Measurements from ENCODE around the gene GOSR2.
"Not testable (repeated sequence)": the region's sequence is repeated elsewhere in the genome, so short reads cannot be mapped to it uniquely, and the experiment has no call there.

Gene GOSR2

GRCh38 chr17:46930051-46930450 lies 7.1 kb downstream of the GOSR2 start:
- DNase-seq (ENCODE audit: low read depth): no peak

- no peak for DNase-seq (ENCODE audit: low read depth)
These were observed 8.6 kb downstream of the GOSR2 start for GRCh38 chr17:46931596-46931995.

GRCh38 chr17:46935658-46936266 lies 12.8 kb downstream of the GOSR2 start:
- no peak for DNase-seq (ENCODE audit: low read depth)

GRCh38 chr17:46940692-46941404 lies 17.9 kb downstream of the GOSR2 start:
- peak; percentile 57 for DNase-seq (ENCODE audit: low read depth)

- DNase-seq (ENCODE audit: low read depth): peak; percentile 30
These were observed 19.7 kb downstream of the GOSR2 start for GRCh38 chr17:46942441-46943217.

- DNase-seq (ENCODE audit: low read depth): no peak
These were observed 20.2 kb downstream of the GOSR2 start for GRCh38 chr17:46943218-46943500.

GRCh38 chr17:46943501-46944393 lies 20.8 kb downstream of the GOSR2 start:
- DNase-seq (ENCODE audit: low read depth): no peak

GRCh38 chr17:46944931-46945330 lies 22.0 kb downstream of the GOSR2 start:
- no peak for DNase-seq (ENCODE audit: low read depth)

- no peak for DNase-seq (ENCODE audit: low read depth)
These were observed 24.3 kb downstream of the GOSR2 start for GRCh38 chr17:46947216-46947615.

GRCh38 chr17:46948544-46948943 lies 25.6 kb downstream of the GOSR2 start:
- DNase-seq (ENCODE audit: low read depth): no peak

GRCh38 chr17:46949291-46950174 lies 26.6 kb downstream of the GOSR2 start:
- DNase-seq (ENCODE audit: low read depth): no peak

- no peak for DNase-seq (ENCODE audit: low read depth)
These were observed 27.5 kb downstream of the GOSR2 start for GRCh38 chr17:46950342-46950996.

GRCh38 chr17:46950997-46951621 lies 28.1 kb downstream of the GOSR2 start:
- DNase-seq (ENCODE audit: low read depth): no peak

- no peak for DNase-seq (ENCODE audit: low read depth)
These were observed 28.7 kb downstream of the GOSR2 start for GRCh38 chr17:46951706-46952105.

GRCh38 chr17:46952115-46952514 lies 29.2 kb downstream of the GOSR2 start:
- no peak for DNase-seq (ENCODE audit: low read depth)

- not testable (repeated sequence) for DNase-seq (ENCODE audit: low read depth)
These were observed 30.2 kb downstream of the GOSR2 start for GRCh38 chr17:46953191-46953590.

GRCh38 chr17:46958041-46958591 lies 35.2 kb downstream of the GOSR2 start:
- no peak for DNase-seq (ENCODE audit: low read depth)

- no peak for DNase-seq (ENCODE audit: low read depth)
These were observed 37.2 kb downstream of the GOSR2 start for GRCh38 chr17:46960152-46960551.

- DNase-seq (ENCODE audit: low read depth): no peak
These were observed 39.4 kb downstream of the GOSR2 start for GRCh38 chr17:46962374-46962790.

GRCh38 chr17:46963571-46963970 lies 40.6 kb downstream of the GOSR2 start:
- DNase-seq (ENCODE audit: low read depth): no peak
